ENCODE data around the gene RNF121. TPM values are rescaled to one million over a fixed set of nuclear protein-coding genes. Genes with fewer than 3 reads are reported as not detected.
A peak's percentile ranks its signal among the peaks of the same experiment; 100 is the strongest.

Gene RNF121
- total RNA-seq, 1 experiment from 2014 or later, result 56.9 TPM

DNA sequence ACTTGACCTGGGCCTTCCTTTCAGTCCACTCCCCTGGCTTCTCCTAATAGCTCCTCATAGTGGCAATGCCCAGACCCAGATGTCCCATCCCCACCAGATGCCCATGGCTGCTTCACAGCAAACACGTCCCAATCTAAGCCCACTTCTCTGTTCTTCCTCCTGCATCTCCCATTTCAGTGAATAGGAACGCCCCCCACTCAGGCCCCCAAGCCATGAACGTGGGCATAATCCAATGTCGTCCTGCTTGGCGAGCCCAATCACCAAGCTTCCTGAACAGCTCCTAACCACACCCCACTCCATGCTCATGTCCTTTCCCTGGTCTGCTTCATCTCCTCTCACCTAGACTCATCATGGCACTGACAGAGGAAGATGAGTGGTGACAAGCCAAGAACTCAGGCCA is 78.7 kb downstream of the RNF121 start:
- no peak overlapping the region for H3K18ac ChIP-seq (ENCODE audit: insufficient read length, low read depth, low read length)
- no peaks in the 10 kb centered on the region for H3K23me2 ChIP-seq (ENCODE audit: insufficient read length, low read depth, low read length, poor library complexity, severe bottlenecking)
- no peak overlapping the region for H2AK5ac ChIP-seq (ENCODE audit: insufficient read length, low read length)
- no peaks in the 10 kb centered on the region for H3K27me3 ChIP-seq (ENCODE audit: insufficient read depth, low read length)
- TF ChIP-seq CTCF (conservative IDR thresholded peaks at IDR 0.05), result no peak
- no peaks in the 10 kb centered on the region for H3K4me1 Mint-ChIP-seq
- H2AFZ ChIP-seq (ENCODE audit: low read length), result no peak overlapping the region
- no peaks in the 10 kb centered on the region for H3K9me3 ChIP-seq (ENCODE audit: control insufficient read depth, low read depth, low read length)
- no peaks in the 10 kb centered on the region for H3K79me1 ChIP-seq (ENCODE audit: insufficient read depth, low read depth, low read length, poor library complexity, severe bottlenecking)
- H3K23ac ChIP-seq (ENCODE audit: insufficient read length, low read depth, low read length), result no peak overlapping the region
- H3K36me3 Mint-ChIP-seq (ENCODE audit: insufficient read depth in 1 of 3, low read depth in 3 of 3), result peaks cover 47 to 92% (median 90%) of the 10 kb centered on the region in 3 experiments
- no peak overlapping the region for H3K14ac ChIP-seq (ENCODE audit: insufficient read depth, low read length)
- no peak overlapping the region for H4K5ac ChIP-seq (ENCODE audit: insufficient read length, low read depth, low read length)
- H2BK15ac ChIP-seq (ENCODE audit: low read depth, low read length), result no peak overlapping the region
- no peak overlapping the region for H3K4me2 ChIP-seq (ENCODE audit: insufficient read depth, insufficient read length, low read length)
- no peak overlapping the region for H3K4me3 Mint-ChIP-seq
- no peak for DNase-seq
- H3K27me3 Mint-ChIP-seq (ENCODE audit: low read depth), result peaks cover 7% of the 10 kb centered on the region; the same call in 1 of the 2 replicates
- no peak overlapping the region for H2BK5ac ChIP-seq (ENCODE audit: insufficient read length, low read length)
- no peak overlapping the region for H3K9ac ChIP-seq (ENCODE audit: extremely low read depth, insufficient read length, low read length)
- no peak overlapping the region for H3K27ac ChIP-seq (ENCODE audit: insufficient read length, low read depth, low read length)
- H3K56ac ChIP-seq (ENCODE audit: insufficient read length, low read depth, low read length), result no peak overlapping the region
- no peak overlapping the region for H4K91ac ChIP-seq (ENCODE audit: insufficient read length, low read depth, low read length)
- H3K79me2 ChIP-seq (ENCODE audit: insufficient read depth, low read length), result no peaks in the 10 kb centered on the region
- H3K4ac ChIP-seq (ENCODE audit: low read depth, low read length), result no peak overlapping the region
- H2BK12ac ChIP-seq (ENCODE audit: insufficient read length, low read depth, low read length), result no peak overlapping the region
- no peak overlapping the region for H4K8ac ChIP-seq (replicated peaks; ENCODE audit: insufficient read length, low read depth, low read length)
- H2BK20ac ChIP-seq (ENCODE audit: low read depth, low read length, poor library complexity, severe bottlenecking), result no peak overlapping the region
- no peaks in the 10 kb centered on the region for H4K20me1 ChIP-seq (ENCODE audit: control insufficient read depth, insufficient read depth, insufficient read length)
- no peak overlapping the region for H3T11ph ChIP-seq (ENCODE audit: low read length)
- H3K9me3 Mint-ChIP-seq, result no peaks in the 10 kb centered on the region
- no CpG with 5 or more reads among the region's 5 CpGs for WGBS (ENCODE audit: extremely low coverage, insufficient read length, low lambda C conversion rate)
- no peaks in the 10 kb centered on the region for H3K4me1 ChIP-seq (ENCODE audit: insufficient read depth, low read length)
- H2BK120ac ChIP-seq (ENCODE audit: low read depth, low read length, poor library complexity, severe bottlenecking), result no peak overlapping the region
- peak overlapping the region in 1 of 3 experiments; percentile 73; a peak in 2 of 7 replicates for H3K27ac Mint-ChIP-seq

All from H9 (cell line).